Measurements from ENCODE around the gene CPA5.

Gene CPA5

GRCh38 chr7:130333832-130334231 is 10.8 kb upstream of the CPA5 start:
- no peak for DNase-seq

- DNase-seq: no peak
Measured at GRCh38 chr7:130334274-130334673, 10.3 kb upstream of the CPA5 start.

DNA sequence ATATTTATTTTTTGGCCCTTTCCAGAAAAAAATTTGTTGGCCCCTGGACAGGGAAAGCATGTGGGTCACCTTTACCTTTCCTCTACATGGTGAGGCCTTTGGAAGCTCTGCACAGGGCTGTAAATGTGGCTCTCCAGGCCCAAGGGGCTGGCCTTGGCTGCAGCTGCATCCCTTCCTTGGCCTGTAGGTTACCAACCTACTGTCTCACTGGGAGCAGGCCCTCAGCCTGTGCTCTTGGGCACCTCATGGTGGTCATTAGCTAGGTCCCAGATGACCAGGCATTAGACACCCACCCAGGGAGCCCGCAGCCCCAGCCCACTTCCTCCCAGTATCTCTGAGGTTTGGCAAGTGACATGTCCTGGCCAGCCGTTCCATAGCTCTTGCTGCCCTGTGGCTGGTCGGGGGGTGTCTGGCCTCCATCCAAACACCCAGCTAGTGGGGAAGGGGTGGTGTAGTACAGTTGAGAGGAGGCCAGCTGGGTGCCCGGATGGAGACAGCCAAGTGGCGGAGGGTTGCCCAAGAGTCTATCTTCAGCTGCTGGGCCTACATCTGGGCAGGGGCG is 7.1 kb upstream of the CPA5 start:
- no peak for DNase-seq

DNA sequence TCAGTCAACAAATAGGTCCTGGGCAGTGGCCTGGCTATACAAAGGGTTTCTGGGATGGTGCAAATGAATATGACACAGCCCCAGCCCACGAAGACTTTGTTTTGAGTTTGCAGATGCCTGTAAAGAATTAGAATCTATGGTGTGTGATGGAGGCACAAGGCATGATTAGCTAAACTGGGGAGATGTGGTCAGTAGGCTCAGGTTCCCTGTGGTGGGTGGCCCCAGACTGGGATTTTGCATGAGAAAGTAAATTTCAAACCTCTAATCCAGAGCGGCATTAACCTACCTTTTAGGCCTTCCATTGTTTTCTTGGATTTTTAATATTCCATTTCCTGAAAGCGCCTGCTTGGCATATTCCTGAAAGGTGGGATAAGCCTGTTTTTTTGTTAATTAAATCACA is 6.4 kb upstream of the CPA5 start:
- no peak for DNase-seq

DNA sequence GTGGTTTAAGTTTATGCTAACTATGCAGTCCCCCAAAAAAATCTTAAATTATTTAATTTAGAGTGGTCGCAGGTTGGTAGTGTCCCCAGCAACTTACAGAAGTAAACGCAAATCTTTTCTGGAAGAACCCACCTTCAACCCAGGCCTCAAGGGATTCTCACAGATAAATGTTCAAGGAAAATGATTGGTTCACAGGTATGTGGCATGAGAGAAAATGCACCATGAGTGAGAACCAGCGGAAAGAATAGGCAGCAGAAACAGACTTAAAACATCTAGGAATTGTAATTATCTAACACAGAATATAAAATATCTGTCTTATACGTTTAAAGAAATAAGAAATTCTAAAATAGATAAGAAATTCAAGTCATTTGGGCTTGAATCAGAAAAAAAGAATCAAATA is 2.7 kb upstream of the CPA5 start:
- no peak for DNase-seq

DNA sequence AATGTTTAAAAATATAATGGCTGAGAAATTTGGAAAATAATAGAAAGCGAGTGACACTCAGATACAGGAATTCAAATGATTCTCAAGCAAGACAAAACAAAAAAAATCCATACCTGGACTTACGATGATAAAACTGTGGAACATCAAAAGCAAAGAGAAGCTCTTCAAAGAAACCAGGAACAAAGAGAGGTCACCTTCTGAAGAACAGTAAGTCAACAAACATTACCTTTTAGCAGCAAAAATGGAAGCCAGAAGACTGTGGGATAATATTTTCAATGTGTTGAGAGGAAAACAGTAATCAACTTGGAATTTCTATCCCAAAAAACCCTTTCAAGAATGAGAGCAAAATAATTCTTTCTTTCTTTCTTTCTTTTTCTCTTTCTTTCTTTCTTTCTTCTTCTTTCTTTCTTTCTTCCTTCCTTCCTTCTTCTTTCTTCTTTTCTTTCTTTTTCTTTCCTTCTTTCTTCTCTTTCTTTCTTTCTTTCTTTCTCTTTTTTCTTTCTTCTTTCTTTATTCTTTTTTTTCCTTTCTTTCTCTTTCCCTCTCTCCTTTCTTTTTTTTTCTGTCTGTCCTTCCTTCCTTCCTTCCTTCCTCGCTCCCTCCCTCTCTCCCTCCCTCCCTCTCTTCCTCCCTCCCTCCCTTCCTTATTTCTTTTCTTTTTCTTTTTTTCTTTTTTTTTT is 1.8 kb upstream of the CPA5 start:
- no peak for DNase-seq

DNA sequence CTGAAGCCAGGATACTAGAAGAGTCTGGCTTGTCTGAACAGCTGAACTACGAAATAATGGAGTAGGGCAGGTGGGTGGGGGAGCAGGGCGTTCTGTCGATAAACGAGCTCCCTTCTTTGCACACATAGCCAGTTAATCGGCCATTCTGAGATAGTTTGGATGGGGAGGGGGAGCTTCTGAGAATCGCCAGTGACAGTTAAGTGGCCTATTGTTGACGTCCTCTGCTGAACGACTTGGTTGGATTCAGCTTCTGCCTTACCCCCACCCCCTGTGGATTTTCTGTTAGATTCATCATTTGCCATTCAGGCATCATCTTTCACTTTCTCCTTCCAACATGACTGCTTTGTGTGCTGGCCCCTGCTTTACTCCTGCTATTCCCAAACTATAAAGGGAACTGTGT is 520 bp downstream of the CPA5 start:
- DNase-seq: no peak

- no peak for DNase-seq
Measured at GRCh38 chr7:130345725-130346124, 1.1 kb downstream of the CPA5 start.

- no peak for DNase-seq
Measured at GRCh38 chr7:130346177-130346905, 1.7 kb downstream of the CPA5 start.

GRCh38 chr7:130346941-130347340 is 2.3 kb downstream of the CPA5 start:
- no peak for DNase-seq

DNA sequence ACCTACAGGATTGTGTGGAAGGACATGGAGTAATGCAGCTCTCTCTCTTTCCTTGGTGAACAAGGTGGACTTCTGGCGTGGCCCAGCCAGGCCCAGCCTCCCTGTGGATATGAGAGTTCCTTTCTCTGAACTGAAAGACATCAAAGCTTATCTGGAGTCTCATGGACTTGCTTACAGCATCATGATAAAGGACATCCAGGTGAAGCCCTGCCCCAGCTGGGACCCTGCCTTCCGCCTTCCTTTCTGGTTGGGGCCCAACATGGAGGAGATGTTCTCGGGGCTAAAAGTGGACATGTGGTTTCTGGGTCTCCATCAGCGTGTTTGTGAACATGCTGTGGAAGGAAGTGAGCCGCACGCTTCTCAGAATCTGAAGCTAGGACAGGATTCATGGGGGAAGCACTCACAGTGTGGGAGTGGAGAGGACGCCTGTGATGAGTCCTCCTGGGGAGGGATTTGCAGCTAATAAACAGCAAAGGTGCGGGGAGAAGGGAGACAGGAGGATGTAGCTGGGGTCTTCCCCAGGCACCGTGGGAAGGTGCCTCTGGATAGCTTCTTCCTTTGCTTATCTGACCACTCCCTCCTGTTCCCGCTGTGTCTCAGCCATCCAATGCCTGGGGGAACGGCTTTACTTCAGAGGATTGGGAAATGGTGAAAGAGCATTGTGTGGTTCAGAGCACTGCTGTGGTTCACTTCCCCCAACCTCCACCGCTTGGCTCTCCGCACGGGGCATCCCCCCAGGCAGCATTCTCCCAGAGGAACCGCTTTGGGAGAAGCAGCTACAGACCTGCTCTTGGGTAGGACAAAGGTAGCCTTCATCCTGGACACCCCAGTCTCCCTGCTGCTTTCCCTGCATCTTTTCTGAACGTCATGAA is 5.5 kb downstream of the CPA5 start:
- no peak for DNase-seq

GRCh38 chr7:130350945-130351790 is 6.6 kb downstream of the CPA5 start:
- DNase-seq: no peak

DNA sequence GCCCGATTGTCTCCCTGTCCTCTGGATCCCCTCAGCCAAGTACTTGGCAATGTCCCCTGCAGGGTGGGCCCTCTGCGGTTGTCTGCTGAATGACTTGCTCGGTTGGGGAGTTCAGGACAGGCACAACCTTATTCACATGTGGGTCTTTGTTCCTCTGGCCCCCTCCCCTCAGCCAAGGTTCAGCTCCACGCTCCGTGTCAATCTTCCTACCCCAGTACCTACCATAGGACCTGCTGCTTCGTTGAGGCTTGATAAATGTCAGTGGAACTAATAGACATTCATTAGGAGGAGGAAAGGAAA is 7.1 kb downstream of the CPA5 start:
- no peak for DNase-seq

DNA sequence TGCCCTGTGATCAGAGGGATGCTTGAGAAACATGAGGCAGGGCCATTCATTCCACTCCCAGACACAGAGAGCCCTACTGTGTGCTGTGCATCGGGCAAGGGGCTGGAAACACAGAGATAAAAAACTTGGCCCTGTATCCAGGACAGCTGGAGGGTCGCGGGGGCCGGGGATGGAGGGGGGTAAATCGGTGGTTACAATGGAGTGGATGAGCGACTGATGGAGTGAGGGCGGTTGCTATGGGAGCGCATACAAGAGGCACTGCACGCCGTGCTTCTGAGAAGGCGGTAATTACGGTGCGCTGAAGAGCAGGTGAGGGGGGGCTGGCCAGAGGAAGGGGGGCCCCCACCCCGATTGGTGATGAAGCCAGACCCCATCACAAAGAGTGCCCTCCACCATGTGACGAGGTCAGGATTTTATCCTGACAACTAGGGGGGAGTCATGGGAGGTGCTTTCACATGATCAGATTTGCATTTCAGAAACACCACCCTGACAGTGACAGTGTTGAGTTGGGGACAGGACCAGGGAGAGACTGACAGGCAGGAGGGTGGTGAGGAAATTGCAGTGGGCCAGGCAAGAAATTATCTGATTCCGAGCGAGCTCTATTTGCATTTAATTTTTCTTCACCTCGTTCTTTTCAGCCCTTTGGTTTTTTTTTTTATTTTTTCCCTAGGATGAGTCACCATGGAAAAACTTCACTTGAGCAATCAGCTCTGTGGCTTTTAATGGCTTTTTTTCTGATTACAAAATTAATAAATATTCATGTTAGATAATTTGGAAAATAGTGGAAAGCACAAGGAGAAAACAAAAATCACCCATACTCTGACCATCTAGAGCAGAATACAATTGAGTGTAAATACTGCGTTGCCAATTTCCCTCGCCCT is 7.8 kb downstream of the CPA5 start:
- no peak for DNase-seq

DNA sequence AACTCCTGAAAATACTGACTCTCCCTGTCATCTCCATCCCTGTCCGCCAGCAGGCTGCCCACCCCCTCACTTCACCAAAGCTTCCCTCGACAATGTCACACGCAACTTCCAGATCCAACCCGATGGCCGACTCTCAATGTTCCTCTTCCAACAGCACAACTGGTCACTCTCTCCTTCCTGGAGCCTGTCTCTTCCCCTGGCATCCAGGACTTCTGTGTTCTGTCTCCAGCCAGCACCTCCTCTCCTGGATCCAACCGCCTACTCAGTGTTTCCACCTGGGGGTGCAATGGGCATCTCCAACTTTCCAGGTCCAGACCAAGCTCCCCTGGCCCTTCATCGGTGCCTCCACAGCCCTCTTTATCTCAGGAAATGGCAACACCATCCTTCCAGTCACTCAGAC is 8.6 kb downstream of the CPA5 start:
- DNase-seq: no peak

GRCh38 chr7:130356121-130356875 is 11.7 kb downstream of the CPA5 start:
- no peak for DNase-seq

DNA sequence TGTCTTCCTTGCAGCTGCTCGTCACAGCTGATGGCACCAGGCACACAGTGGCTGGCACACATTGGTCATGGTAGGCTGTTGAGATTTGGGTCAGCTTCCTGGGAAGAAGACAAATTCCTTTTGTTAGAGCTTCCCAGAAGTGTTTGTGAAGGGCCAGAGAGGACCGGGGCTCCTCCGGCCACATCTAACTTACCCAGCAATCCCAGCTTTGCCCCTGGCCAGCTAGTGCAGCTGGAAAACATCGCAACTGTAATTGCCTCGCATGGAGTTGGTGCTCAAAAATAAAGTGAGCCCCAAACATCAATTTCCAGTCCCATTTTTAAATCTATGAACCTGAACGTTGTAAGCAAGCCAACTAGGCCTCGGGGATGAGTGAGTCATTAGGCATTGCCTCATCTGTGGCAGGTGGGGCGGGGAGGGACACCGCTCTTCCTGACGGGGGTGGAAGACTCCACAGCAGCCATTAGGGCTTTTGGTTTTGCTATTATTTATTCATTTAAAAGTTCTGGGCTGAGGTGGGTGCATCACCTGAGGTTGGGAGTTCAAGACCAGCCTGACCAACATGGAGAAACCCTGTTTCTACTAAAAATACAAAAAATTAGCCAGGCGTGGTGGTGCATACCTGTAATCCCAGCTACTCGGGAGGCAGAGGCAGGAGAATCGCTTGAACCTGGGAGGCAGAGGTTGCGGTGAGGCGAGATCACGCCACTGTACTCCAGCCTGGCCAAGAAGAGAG is 12.4 kb downstream of the CPA5 start:
- DNase-seq: no peak

DNA sequence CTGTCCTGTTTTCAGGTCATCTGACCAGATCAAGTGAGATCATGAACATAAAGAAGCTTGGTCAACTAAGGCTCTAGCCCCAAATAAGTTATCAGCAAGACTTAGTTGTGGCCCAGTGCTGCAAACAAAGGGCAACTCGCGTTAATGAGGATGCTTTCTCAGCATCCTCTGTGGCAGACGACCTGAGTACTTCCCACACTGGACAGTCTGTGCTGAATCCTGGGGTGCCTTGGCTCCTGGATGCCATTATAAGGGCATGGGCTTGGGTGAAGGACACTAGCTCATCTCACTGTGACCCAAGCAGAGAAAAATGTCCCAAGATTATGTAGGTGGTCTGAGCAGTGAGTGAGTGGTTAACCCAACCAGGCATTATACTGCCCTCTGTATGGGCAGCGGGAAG is 13.9 kb downstream of the CPA5 start:
- no peak for DNase-seq

- no peak for DNase-seq
Measured at GRCh38 chr7:130359276-130359857, 14.8 kb downstream of the CPA5 start.

GRCh38 chr7:130360518-130360917 is 15.9 kb downstream of the CPA5 start:
- DNase-seq: no peak

All from central memory CD4-positive, alpha-beta T cell (primary cell).